GM19193 (cell line): ENCODE measurements around the gene PTPN14.

Source experiments
- POLR2A ChIP-seq: IDR thresholded peaks from 4 replicates; pipeline ENCODE4 v1.6.1; 2011; ENCODE audit not compliant: insufficient read depth, insufficient read length; ENCODE audit errors: extremely low read depth

Gene PTPN14

DNA sequence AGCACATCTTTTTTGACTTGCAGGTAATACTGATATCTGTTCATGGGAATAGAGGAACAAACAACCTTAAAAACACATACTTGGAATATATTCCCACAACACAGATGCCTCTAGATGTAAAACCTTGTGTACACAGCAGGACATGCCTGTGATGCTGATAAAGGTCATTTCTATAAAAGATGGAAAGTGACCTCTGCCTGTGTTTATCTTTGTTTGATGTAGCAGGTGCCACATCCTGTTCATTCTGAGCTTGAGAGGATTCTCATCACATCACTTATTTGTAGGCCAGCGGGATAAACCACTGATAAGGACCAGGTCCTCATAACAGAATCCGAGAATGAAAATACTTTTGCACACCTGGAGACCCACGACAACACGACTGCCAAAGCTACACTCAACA, 136.7 kb downstream of the PTPN14 start:
- TF ChIP-seq POLR2A, result no peak

DNA sequence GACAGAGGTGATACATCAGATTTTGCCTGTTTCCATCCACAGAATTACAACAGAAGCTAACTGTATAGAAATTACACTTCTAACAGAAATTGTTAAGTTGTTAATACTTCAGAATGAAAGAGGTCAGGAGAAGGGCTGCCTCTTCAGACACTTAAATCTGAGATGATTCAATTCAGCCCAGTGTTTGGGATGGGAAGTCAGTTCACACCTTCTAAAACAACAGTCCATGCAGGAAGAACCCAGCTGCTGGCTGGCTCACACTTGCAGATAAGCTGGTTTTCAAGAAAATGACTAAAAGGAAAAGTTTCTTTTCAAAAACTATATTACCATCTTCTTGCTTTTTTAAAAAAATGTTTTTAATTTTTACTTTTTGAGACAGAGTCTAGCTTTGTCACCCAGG, 138.1 kb downstream of the PTPN14 start:
- no peak for TF ChIP-seq POLR2A

DNA sequence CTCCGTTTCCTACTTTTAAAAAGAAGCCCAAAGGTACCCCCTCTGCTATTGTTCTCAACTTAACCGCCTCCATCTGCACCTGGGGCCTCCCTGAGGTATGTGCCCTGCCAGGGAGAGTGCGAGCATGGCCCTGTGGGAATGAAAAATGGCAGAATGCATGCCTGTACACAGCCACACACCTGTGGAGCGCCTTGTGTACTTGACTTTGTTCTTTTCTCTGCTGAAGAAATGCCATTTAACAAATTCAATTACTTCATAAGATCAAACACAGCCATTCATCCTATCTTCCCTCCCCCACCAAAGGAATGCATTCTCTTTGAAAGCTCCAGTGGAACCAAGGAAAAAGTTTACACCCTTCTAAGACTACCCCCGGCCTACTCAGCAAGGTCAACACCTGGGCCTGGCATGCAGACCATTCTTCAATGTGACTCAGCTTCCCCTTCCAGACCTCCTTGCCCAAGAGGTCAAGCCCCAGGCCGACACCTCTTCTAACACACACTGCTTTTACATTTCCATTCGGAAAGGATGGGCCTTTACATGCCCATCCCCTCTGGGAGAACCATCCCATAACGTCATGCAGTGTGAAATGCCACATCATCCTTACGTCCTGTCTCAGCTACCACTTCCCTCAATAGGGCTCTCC, 146.7 kb downstream of the PTPN14 start:
- TF ChIP-seq POLR2A, result no peak

DNA sequence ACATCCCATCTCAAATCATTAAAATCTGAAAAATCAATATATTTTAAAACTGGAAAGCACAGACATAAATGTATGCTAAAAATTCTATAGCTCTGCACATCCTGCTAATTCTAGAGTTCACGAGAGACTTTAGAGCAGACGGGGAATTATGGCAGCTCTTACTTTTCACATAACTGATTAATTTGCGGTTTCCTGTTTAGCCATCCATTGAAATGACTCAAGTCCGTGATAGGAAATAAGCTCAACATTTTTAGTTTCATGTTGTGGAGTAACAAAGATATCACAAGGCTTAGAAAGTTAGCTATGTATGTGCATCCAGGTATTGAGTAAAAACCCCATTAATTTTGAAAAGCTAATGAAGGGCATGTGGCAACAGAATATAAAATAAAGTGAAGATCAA, 147.2 kb downstream of the PTPN14 start:
- no peak for TF ChIP-seq POLR2A

DNA sequence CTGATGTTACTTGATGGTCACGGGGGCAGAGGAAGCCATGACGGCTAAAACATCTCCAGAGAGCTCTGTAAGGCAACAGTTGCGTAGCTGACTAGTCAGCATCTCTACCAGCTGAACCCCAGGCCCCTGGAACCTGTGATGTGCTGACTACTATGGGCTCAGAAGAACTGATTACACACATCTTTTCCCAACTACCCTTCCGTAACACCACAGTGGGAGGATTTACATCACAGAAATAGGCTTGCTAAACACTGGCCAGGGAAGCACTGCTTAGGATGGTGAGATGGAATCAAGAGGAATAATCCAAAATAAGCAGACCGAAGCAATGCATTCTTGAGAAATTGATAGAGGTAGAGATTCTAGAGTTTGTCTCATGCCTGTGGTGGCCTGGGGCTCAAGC, 148.0 kb downstream of the PTPN14 start:
- TF ChIP-seq POLR2A, result no peak

DNA sequence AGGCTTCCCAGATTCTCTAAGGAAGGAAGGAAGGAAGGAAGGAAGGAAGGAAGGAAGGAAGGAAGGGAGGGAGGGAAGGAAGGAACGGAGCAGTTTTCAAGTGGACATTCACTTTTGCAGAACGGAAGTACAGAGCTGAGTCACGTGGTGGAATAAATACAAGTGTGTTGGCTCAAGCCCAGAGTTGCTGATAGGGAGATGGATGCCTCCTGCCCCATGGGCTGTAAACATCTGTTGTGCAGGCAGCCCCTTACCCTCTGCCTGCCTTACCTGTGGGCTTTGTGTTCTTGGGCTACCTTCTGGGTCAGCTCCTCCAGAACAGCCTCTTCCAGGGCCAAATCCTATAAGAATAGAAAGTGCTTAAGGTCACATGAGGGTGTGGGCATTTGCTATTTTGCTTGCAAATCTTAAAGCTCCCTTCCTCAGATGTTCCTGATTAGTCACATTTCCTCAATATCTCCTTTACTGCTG, 148.8 kb downstream of the PTPN14 start:
- TF ChIP-seq POLR2A, result no peak

DNA sequence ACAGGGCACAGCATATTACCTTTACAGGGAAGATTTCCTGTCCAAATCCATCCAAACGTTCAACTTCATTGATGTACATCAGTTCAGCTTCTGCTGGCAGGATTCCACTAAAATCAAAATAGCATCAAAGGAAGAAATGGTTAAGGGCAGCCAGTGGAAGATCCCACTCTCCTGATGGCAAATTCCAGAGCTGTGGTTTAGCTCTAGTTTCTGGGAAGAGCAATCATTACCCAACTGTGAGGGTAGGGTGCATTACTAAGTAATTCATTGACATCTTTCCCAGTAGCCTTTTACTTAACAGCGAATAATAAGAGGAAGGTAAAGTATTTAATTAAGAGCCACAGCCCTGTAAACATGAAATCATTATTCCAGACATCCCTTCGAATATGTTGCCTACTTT, 149.7 kb downstream of the PTPN14 start:
- TF ChIP-seq POLR2A, result no peak

DNA sequence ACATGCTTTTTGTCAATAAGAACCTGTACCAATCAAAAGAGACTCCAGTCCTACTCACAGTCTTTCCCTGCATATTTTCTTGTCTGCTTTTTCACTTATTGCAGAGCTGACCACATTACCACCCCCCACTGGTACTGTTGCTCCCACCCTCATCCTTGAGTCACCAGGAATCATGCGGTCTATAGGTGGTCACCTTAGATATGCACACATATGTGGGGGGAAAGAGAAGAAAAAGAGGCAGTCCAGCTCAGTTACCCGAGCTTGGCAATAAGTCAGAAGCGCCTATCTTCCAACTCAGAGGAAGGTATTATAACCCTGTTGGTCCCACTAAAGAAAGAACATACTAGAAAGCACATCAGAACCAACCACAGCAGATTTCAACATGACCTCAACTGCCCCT, 151.3 kb downstream of the PTPN14 start:
- no peak for TF ChIP-seq POLR2A

DNA sequence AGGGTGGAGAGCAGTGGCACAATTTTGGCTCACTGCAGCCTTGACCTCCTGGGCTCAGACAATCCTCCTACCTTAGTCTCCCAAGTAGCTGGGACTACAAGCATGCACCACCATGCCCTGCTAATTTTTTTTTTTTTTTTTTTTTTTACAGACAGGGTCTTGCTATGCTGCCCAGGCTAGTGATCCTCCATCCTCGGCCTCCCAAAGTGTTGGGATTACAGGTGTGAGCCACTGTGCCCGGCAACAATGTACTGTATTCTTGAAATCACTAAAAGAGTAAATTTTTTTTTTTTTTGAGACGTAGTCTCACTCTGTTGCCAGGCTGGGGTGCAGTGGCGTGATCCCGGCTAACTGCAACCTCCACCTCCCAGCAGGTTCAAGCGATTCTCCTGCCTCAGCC, 152.9 kb downstream of the PTPN14 start:
- TF ChIP-seq POLR2A, result no peak

DNA sequence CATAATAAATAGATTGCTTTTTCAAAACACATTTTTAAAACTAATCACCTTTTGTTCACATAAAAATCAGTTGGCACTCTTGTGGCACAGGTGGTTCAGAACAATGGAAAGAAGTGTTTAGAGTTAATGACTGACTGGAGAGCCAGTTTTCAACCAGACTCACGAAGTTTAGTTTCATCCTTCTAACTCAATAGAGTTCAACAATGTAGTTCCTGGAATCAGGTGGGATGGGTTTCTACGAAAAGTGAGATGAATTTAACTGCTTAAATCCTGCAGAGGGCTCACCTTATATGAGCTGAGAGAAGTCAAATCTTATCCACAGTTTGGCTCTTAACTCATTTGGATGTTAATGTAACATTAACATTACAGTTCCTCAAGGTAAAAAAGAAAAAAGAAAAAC, 153.9 kb downstream of the PTPN14 start:
- TF ChIP-seq POLR2A, result no peak

DNA sequence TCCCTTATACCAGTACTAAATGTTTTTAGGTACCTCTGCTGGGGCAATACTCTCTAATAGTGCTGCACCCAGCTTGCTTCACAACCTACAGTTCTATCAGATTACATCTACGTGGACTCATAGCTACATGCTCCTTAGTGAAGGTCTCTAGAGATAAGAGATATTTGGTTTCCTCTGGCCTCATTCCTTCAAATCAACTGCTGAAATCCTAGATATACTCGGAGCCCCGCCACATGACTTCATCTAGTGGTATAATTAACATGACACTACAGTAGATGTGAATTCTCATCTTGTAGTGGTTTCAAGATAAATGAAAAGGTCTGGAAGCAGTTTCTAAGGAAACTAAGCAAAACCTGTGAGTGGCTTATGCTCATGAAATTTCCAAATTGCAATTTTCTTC, 155.1 kb downstream of the PTPN14 start:
- no peak for TF ChIP-seq POLR2A

DNA sequence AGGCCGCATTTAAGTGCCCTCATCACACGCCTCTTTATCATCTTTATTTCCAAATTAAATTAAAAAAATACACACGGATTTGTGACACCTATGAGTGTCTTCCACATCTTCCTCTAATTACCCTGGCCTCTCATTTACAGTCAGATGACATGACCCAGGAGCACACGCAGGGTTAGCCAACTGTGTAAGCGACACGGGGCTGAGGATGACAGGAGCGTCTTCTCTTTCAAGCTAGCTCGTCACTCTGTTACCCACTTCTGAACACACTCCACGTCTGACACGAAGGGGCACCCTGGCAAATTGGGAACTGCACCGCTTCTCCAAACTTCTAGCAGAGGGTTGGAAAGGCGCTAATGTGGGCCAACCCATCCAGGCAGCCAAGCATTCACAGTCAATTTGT, 158.3 kb downstream of the PTPN14 start:
- TF ChIP-seq POLR2A, result no peak

DNA sequence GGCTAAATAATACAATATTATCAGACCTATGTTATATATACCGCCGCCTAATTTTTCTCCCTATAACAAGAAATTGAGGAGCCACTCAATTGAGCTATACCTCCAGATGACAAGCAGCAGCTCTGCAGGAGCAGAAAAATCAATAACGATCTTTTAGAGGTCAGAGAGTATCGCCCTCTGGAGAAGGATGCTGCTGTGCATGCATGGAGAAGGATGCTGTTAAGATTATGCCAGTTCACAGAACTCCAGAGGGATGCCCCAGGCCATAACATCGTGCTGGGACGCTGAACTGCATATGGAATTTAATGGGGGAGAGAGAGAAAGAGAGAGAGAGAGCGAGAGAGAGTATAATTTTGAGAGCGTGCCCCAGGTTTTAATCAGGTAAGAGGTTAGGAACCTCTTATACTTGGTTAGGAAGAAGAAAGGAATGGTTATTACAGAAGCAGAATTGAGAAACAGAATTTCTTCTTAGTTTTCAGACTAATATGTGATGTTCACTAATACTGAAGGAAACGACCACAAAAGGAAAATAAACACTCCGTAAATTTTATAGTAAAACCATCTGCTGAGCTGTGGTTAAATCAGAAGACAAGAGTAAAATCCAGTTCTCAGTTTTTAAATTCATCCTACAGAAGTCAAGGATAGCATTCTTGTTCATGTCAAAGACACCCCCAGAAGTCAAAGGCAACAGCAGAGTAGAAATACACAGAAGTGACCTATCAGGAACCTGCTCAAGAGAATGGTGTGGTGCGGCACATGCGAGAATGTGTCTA, 159.3 kb downstream of the PTPN14 start:
- no peak for TF ChIP-seq POLR2A

DNA sequence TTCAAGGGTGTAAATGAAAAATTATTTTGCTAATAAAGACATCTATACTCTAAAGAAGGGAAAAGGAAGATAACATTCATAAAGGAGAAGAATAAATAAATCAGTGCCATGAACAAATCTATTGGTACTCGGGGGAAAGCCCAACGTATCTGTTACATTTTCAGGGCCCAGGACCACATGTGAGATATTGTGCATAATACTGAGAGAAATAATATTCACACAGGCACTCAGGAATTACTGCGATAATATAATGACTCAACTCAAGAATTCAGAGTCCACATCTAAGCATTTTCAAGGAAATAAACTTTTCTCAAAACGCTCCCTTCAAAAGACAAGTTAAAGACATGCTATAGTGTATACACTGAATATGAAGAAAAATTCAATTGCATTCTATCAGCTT, 161.7 kb downstream of the PTPN14 start:
- TF ChIP-seq POLR2A, result no peak

DNA sequence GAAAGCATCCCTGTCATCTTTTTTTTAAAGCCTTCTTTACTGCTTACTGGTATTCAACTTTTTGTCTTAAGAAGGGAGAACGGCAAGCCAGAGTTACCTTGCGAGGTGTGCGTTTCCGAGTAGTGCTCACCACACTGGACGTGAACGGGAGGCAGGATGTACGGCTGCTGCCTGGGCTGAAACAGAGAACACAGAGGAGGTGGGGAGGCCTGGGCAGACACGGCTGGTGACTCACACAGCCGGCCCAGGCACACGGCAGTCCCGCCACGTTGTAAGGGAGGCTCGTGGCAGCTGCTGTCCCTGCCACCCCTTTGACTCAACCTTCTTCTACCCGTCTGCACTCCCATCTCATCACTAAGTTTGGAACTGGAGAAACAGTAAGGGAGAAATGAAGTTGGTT, 164.7 kb downstream of the PTPN14 start:
- TF ChIP-seq POLR2A, result no peak

DNA sequence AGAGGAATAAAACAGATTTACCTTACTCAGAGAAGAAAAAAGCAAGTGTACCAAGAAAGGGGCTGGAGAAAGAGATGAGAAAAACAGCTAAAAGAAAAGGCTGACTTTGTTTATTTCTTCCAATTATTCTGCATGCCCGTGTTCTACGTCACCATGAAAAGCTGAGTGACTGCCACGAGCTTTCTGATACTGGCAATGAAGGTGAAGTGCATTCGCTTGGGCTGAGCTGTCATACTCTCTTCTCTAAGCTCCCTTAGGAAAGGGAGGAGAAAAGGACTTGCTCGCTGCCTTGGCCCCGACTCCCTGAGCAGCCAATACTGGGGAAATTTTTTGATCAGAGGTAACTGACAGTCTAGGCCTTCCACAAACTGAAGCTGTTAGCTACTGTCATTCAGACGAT, 165.1 kb downstream of the PTPN14 start:
- TF ChIP-seq POLR2A, result no peak
